GM12864 (cell line): ENCODE data around the gene TYW5.

ENCODE experiments used
- DNase-seq: peaks from one replicate; pipeline ENCODE4 v3.0.0-alpha.2; 2011; ENCODE audit warnings: low read depth
- H3K4me3 ChIP-seq: 2 replicates; pipeline ENCODE4 v1.5.1; 2011; ENCODE audit warnings: mild to moderate bottlenecking, low read depth, low read length, control low read depth
- CTCF ChIP-seq: IDR thresholded peaks from 2 replicates; pipeline ENCODE4 v1.5.1; 2011; ENCODE audit warnings: low read depth, mild to moderate bottlenecking, moderate library complexity, low read length, control low read depth, inconsistent platforms; ENCODE audit errors: missing control alignments

The TYW5 gene

GRCh38 chr2:199955339-199956061, at the start of gene TYW5, which contains the start of gene MAIP1:
Gene TYW5, minus strand, starts transcription at chr2:199955491. Its CDS starts 21 bp downstream, at chr2:199955470.
Gene MAIP1, plus strand, starts transcription at chr2:199955582. Its CDS starts 217 bp downstream, at chr2:199955799.
- peak; percentile 52 for DNase-seq
- no peak for TF ChIP-seq CTCF
- H3K4me3 ChIP-seq: peak within 1 kb of the TSS; percentile 91

GRCh38 chr2:200003444-200003843, 48.2 kb upstream of the TYW5 start:
- no peak for TF ChIP-seq CTCF
- no peak for DNase-seq

GRCh38 chr2:200000444-200001163, 45.3 kb upstream of the TYW5 start:
- DNase-seq: no peak
- TF ChIP-seq CTCF: no peak
- H3K4me3 ChIP-seq: no peak overlapping the region

More at GRCh38 chr2:200003444-200003843, 48.2 kb upstream of the TYW5 start:
- no peak overlapping the region for H3K4me3 ChIP-seq

GRCh38 chr2:199999166-199999565, 43.9 kb upstream of the TYW5 start:
- no peak for DNase-seq
- H3K4me3 ChIP-seq: no peak overlapping the region
- no peak for TF ChIP-seq CTCF

- H3K4me3 ChIP-seq: no peak overlapping the region
- DNase-seq: no peak
- no peak for TF ChIP-seq CTCF
Observed at GRCh38 chr2:199997296-199997695, 42.0 kb upstream of the TYW5 start.

GRCh38 chr2:199994896-199995295, 39.6 kb upstream of the TYW5 start:
- no peak for TF ChIP-seq CTCF
- H3K4me3 ChIP-seq: no peak overlapping the region
- DNase-seq: no peak
